GM12878 (cell line): ENCODE data around the gene OR2H2. TPM values are rescaled to one million over a fixed set of nuclear protein-coding genes. Genes with fewer than 3 reads are reported as not detected.
A peak's percentile ranks its signal among the peaks of the same experiment; 100 is the strongest.

ENCODE experiments used
- ATAC-seq: fragments of 200-7000 bp; cut with Tn5 transposase; 3 replicates; pipeline ENCODE4 v1.9.1; 2020; ENCODE audit warnings: mild to moderate bottlenecking, moderate library complexity
- BruUV-seq: library from RNA; stranded (reverse); fragments of 400-500 nt; replicated peaks from 2 replicates; lab custom pipeline; 2021; lab: Mats Ljungman, UMichigan
- CTCF ChIA-PET: fragments of 300-600 bp; sonication (Branson Sonifier 250); formaldehyde crosslinking; extraction: SDS; loops from one replicate; lab custom pipeline; 2021; ENCODE audit warnings: inconsistent platforms; lab: Yijun Ruan, JAX
- POLR2A ChIA-PET: fragments of 350-600 bp; formaldehyde crosslinking; extraction: SDS; loops from one replicate; lab custom pipeline; 2021; ENCODE audit warnings: inconsistent platforms; lab: Charles Lee
- RAD21 ChIA-PET: fragments of 300-600 bp; sonication (Branson Sonifier 250); formaldehyde crosslinking; loops from one replicate; lab custom pipeline; 2023; ENCODE audit warnings: antibody characterized with exemption; ENCODE audit not compliant: unreplicated experiment; lab: Charles Lee
- SMC1A ChIA-PET: fragments of 300-600 bp; sonication (Branson Sonifier 250); formaldehyde crosslinking; loops from one replicate; lab custom pipeline; 2023; ENCODE audit not compliant: unreplicated experiment, uncharacterized antibody; lab: Charles Lee
- DNase-seq: peaks from one replicate; pipeline ENCODE4 v3.0.0-alpha.2; 2011; ENCODE audit warnings: low read depth, low spot score
- FAIRE-seq: peaks from 3 replicates; lab custom pipeline; 2011; peaks lifted over from hg19 to GRCh38; lab: Jason Lieb, UNC
- H2AFZ ChIP-seq: 2 replicates; pipeline ENCODE4 v1.6.0; 2011; ENCODE audit warnings: low read depth, low read length, control low read depth; ENCODE audit not compliant: control insufficient read depth
- H3K27ac ChIP-seq: 2 replicates; pipeline ENCODE4 v1.5.1; 2011; ENCODE audit warnings: control low read depth; ENCODE audit not compliant: control insufficient read depth, insufficient read depth
- H3K27me3 ChIP-seq, 2 experiments: replicated peaks in 1 of 2; 2 replicates each; pipeline versions ENCODE4 v1.6.0 to v1.6.1; 2011; ENCODE audit warnings: low read length in 1 of 2; ENCODE audit not compliant: control insufficient read depth in 2 of 2, insufficient read depth in 2 of 2
- H3K36me3 ChIP-seq, 2 experiments: 2 replicates each; pipeline ENCODE4 v1.5.1; 2011; ENCODE audit warnings: low read length in 1 of 2; ENCODE audit not compliant: control insufficient read depth in 2 of 2, insufficient read depth in 2 of 2
- H3K4me1 ChIP-seq: 2 replicates; pipeline ENCODE4 v1.6.1; 2011; ENCODE audit warnings: mild to moderate bottlenecking, low read length, moderate library complexity, mixed read lengths; ENCODE audit not compliant: control insufficient read depth, insufficient read depth
- H3K4me2 ChIP-seq: 2 replicates; pipeline ENCODE4 v1.6.0; 2011; ENCODE audit warnings: control low read depth; ENCODE audit not compliant: control insufficient read depth, insufficient read depth
- H3K4me3 ChIP-seq: fragments of 200-600 bp; sonication (generic); 2 replicates; pipeline ENCODE4 v1.5.1; 2016
- H3K79me2 ChIP-seq: 2 replicates; pipeline ENCODE4 v1.6.0; 2011; ENCODE audit warnings: low read length; ENCODE audit not compliant: control insufficient read depth, insufficient read depth
- H3K9ac ChIP-seq: 2 replicates; pipeline ENCODE4 v1.8.0; 2011; ENCODE audit warnings: low read length, control low read depth, mixed read lengths; ENCODE audit not compliant: control insufficient read depth, insufficient read depth
- H3K9me3 ChIP-seq: replicated peaks from 3 replicates; pipeline ENCODE4 v1.5.1; 2011; ENCODE audit warnings: mild to moderate bottlenecking, low read length; ENCODE audit not compliant: control insufficient read depth, insufficient read depth
- H4K20me1 ChIP-seq: 2 replicates; pipeline ENCODE4 v1.6.0; 2011; ENCODE audit not compliant: control insufficient read depth, insufficient read depth
- MTA3 ChIP-seq: IDR thresholded peaks from 2 replicates; pipeline ENCODE4 v1.6.1; 2012; ENCODE audit warnings: low read length, inconsistent platforms, borderline replicate concordance
- NFIC ChIP-seq: IDR thresholded peaks from 2 replicates; pipeline ENCODE4 v1.6.1; 2012; ENCODE audit warnings: low read depth, mild to moderate bottlenecking, inconsistent platforms, low read length, moderate library complexity
- NFXL1 ChIP-seq: fragments of 450-650 bp; IDR thresholded peaks from 2 replicates; pipeline ENCODE4 v1.6.1; 2017; ENCODE audit warnings: antibody characterized with exemption, mild to moderate bottlenecking, borderline replicate concordance
- NFYA ChIP-seq: IDR thresholded peaks from 2 replicates; pipeline ENCODE4 v1.6.1; 2011; ENCODE audit warnings: low read depth, mild to moderate bottlenecking, low read length, improper control_type of control experiment, borderline replicate concordance
- RCOR1 ChIP-seq: conservative IDR thresholded peaks from 2 replicates; pipeline ENCODE4 v1.6.1; 2012; ENCODE audit warnings: low read depth, low read length, improper control_type of control experiment
- SIX5 ChIP-seq: IDR thresholded peaks from 2 replicates; pipeline ENCODE4 v1.6.1; 2011; ENCODE audit warnings: mild to moderate bottlenecking, low read depth, low read length, moderate library complexity; ENCODE audit not compliant: severe bottlenecking
- SMC3 ChIP-seq: IDR thresholded peaks from 2 replicates; pipeline ENCODE4 v1.6.1; 2011; ENCODE audit warnings: low read length, improper control_type of control experiment, borderline replicate concordance
- SRF ChIP-seq, 2 experiments: IDR thresholded peaks; 2 replicates each; pipeline ENCODE4 v1.6.1; 2011; ENCODE audit warnings: low read depth in 2 of 2, low read length in 2 of 2, mild to moderate bottlenecking in 1 of 2, moderate library complexity in 1 of 2
- STAT1 ChIP-seq: fragments of 450-650 bp; conservative IDR thresholded peaks from 2 replicates; pipeline ENCODE4 v1.6.1; 2014; ENCODE audit warnings: antibody characterized with exemption, mild to moderate bottlenecking
- TCF12 ChIP-seq: IDR thresholded peaks from 2 replicates; pipeline ENCODE4 v1.6.1; 2011; ENCODE audit warnings: low read depth, mild to moderate bottlenecking, low read length
- WGBS: methylation state at CpG from one replicate; pipeline ENCODE4 v1.1.6; 2016; ENCODE audit warnings: low lambda C conversion rate; ENCODE audit not compliant: insufficient replicate concordance, insufficient coverage; ENCODE audit errors: missing lambda C conversion rate; 5-methylcytosine and 5-hydroxymethylcytosine counted together
- in situ Hi-C: fragments of 300-500 bp; cut with MboI; formaldehyde crosslinking; loops from 9 replicates; pipeline ENCODE4 v1.14.3; 2018; ENCODE audit warnings: mixed read lengths
- intact Hi-C: fragments of 100-400 bp; cut with micrococcal nuclease; formaldehyde crosslinking; loops from one replicate; pipeline ENCODE4 v1.14.2; 2022; ENCODE audit not compliant: unreplicated experiment
- polyA plus RNA-seq, 11 experiments: library from polyadenylated mRNA; depleted of rRNA in 4 of 11; unstranded in 6 of 11; stranded (reverse) in 5 of 11; fragments of >200 nt; fragmentation: Nextera tagmentation in 4 of 11; fragmentation: Illumina TruSeq in 1 of 11; extraction: Ambion mirVana in 4 of 11; extraction: Trizol in 1 of 11; gene quantifications; 1 replicate in 1 of 11; 2 replicates in 10 of 11; pipeline versions ENCODE4 v1.2.1 to v1.2.3, GENCODE V29; 2011 to 2016; ENCODE audit warnings: inconsistent platforms in 2 of 11, missing spikeins in 2 of 11, low read depth in 1 of 11
- total RNA-seq, 4 experiments: library from RNA; depleted of rRNA in 3 of 4; stranded (reverse); fragments of >200 nt in 3 of 4; fragmentation: Illumina TruSeq in 1 of 4; extraction: Trizol in 1 of 4; gene quantifications; 2 replicates each; pipeline versions ENCODE4 v1.2.1 to v1.2.3, GENCODE V29; 2013 to 2021
- TF ChIP-seq, protein P1 (sequence below): fragments of 450-650 bp; IDR thresholded peaks from 2 replicates; pipeline ENCODE4 v1.6.1; 2016; ENCODE audit warnings: mild to moderate bottlenecking
- TF ChIP-seq, protein P2 (sequence below): fragments of 450-650 bp; IDR thresholded peaks from 2 replicates; pipeline ENCODE4 v1.6.1; 2016; ENCODE audit warnings: mild to moderate bottlenecking, moderate library complexity, borderline replicate concordance
- TF ChIP-seq, protein P3 (sequence below): fragments of 450-650 bp; formaldehyde crosslinking; IDR thresholded peaks from 2 replicates; pipeline ENCODE4 v1.4.0; 2020; ENCODE audit warnings: mild to moderate bottlenecking, moderate library complexity

Gene OR2H2
- total and polyA plus RNA-seq, 10 of the 15 experiments (the other 5 are each of a cell fraction or from before 2014, with no cell fraction given): not detected

DNA sequence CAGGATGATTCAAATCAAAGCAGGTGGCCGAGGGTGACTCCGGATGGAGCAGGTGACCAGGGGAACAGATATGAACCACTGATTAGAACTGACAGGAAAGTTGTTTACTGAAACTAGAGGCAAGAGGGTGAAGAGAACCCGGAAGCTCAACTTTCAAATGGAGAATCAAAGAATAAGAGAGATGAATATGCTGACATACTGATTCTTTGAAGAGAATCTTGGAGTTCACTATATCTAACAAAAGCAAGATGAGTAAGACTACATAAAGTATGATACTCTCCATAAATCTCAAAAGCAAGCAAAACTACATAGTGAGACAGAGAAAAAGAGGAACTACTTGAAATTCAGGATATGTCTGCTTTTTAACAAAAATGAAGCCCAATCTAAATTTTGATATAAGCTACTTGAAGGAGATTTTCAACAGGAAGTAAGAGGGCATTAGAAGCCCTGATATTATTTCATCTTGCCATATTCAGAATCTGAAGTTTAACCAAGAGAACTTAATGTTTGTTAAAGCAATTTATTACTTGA, 21.4 kb upstream of the OR2H2 start:
- in situ Hi-C loops: no loop called here
- FAIRE-seq (no peak), DNase-seq (no peak), ATAC-seq (no peak)
- no peaks in the 10 kb centered on the region; a peak in 1 of 4 replicates for H3K27me3 ChIP-seq
- H4K20me1 ChIP-seq: no peaks in the 10 kb centered on the region
- H3K36me3 ChIP-seq: no peaks in the 10 kb centered on the region
- CTCF ChIA-PET: interaction anchor here (0.7 kb wide), 1 partner anchor 12 kb away, joined by 3 read pairs; no protein-coding TSS in a partner anchor
- no peak overlapping the region for H3K9ac ChIP-seq
- POLR2A ChIA-PET: no interaction called here
- H2AFZ ChIP-seq: peak overlapping the region; percentile 16
- 0 out of 2 replicates have a peak, but pooled peaks cover 2% of the 10 kb centered on the region for H3K4me1 ChIP-seq
- no peaks in the 10 kb centered on the region for H3K79me2 ChIP-seq
- no peaks in the 10 kb centered on the region for H3K9me3 ChIP-seq
- no peak overlapping the region for H3K27ac ChIP-seq
- no peak overlapping the region for H3K4me3 ChIP-seq
- H3K4me2 ChIP-seq: no peak overlapping the region
- BruUV-seq: no TSS peak
- intact Hi-C loops: no loop called here
- RAD21 ChIA-PET: no interaction called here
- SMC1A ChIA-PET: interaction anchor here (1.5 kb wide), 1 partner anchor 13 kb away, joined by 4 read pairs; a partner anchor contains a TSS
- 11% methylated on average over 3 of the region's 3 CpGs for WGBS
- TF ChIP-seq RCOR1: no peak
- no peak for TF ChIP-seq NFIC
- TF ChIP-seq STAT1: no peak
- TF ChIP-seq NFYA: no peak
- TF ChIP-seq SRF (IDR thresholded peaks at IDR 0.05; ENCODE audit: low read depth in 2 of 2, low read length in 2 of 2): no peak
- TF ChIP-seq, protein P1, sequence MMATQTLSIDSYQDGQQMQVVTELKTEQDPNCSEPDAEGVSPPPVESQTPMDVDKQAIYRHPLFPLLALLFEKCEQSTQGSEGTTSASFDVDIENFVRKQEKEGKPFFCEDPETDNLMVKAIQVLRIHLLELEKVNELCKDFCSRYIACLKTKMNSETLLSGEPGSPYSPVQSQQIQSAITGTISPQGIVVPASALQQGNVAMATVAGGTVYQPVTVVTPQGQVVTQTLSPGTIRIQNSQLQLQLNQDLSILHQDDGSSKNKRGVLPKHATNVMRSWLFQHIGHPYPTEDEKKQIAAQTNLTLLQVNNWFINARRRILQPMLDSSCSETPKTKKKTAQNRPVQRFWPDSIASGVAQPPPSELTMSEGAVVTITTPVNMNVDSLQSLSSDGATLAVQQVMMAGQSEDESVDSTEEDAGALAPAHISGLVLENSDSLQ: no peak
- TF ChIP-seq SIX5: no peak
- TF ChIP-seq, protein P2, sequence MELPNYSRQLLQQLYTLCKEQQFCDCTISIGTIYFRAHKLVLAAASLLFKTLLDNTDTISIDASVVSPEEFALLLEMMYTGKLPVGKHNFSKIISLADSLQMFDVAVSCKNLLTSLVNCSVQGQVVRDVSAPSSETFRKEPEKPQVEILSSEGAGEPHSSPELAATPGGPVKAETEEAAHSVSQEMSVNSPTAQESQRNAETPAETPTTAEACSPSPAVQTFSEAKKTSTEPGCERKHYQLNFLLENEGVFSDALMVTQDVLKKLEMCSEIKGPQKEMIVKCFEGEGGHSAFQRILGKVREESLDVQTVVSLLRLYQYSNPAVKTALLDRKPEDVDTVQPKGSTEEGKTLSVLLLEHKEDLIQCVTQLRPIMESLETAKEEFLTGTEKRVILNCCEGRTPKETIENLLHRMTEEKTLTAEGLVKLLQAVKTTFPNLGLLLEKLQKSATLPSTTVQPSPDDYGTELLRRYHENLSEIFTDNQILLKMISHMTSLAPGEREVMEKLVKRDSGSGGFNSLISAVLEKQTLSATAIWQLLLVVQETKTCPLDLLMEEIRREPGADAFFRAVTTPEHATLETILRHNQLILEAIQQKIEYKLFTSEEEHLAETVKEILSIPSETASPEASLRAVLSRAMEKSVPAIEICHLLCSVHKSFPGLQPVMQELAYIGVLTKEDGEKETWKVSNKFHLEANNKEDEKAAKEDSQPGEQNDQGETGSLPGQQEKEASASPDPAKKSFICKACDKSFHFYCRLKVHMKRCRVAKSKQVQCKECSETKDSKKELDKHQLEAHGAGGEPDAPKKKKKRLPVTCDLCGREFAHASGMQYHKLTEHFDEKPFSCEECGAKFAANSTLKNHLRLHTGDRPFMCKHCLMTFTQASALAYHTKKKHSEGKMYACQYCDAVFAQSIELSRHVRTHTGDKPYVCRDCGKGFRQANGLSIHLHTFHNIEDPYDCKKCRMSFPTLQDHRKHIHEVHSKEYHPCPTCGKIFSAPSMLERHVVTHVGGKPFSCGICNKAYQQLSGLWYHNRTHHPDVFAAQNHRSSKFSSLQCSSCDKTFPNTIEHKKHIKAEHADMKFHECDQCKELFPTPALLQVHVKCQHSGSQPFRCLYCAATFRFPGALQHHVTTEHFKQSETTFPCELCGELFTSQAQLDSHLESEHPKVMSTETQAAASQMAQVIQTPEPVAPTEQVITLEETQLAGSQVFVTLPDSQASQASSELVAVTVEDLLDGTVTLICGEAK: no peak
- TF ChIP-seq NFXL1: no peak
- TF ChIP-seq, protein P3, sequence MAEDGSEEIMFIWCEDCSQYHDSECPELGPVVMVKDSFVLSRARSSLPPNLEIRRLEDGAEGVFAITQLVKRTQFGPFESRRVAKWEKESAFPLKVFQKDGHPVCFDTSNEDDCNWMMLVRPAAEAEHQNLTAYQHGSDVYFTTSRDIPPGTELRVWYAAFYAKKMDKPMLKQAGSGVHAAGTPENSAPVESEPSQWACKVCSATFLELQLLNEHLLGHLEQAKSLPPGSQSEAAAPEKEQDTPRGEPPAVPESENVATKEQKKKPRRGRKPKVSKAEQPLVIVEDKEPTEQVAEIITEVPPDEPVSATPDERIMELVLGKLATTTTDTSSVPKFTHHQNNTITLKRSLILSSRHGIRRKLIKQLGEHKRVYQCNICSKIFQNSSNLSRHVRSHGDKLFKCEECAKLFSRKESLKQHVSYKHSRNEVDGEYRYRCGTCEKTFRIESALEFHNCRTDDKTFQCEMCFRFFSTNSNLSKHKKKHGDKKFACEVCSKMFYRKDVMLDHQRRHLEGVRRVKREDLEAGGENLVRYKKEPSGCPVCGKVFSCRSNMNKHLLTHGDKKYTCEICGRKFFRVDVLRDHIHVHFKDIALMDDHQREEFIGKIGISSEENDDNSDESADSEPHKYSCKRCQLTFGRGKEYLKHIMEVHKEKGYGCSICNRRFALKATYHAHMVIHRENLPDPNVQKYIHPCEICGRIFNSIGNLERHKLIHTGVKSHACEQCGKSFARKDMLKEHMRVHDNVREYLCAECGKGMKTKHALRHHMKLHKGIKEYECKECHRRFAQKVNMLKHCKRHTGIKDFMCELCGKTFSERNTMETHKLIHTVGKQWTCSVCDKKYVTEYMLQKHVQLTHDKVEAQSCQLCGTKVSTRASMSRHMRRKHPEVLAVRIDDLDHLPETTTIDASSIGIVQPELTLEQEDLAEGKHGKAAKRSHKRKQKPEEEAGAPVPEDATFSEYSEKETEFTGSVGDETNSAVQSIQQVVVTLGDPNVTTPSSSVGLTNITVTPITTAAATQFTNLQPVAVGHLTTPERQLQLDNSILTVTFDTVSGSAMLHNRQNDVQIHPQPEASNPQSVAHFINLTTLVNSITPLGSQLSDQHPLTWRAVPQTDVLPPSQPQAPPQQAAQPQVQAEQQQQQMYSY: no peak
- TF ChIP-seq MTA3: no peak
- no peak for TF ChIP-seq TCF12
- TF ChIP-seq SMC3: no peak
